Stimulated activated CD4-positive, alpha-beta T cell treated with anti-CD3 and anti-CD28 coated beads, Interleukin-2, amount 100 ng/mL, for 24 hours (primary cell): ENCODE measurements around the gene PARP3.

Experiments
- DNase-seq, 2 donors: peaks; one replicate each; pipeline ENCODE4 v3.0.0-alpha.2; 2020

Gene PARP3

GRCh38 chr3:51949121-51949520 lies 7.0 kb downstream of the PARP3 start:
- no peak for DNase-seq

- no peak for DNase-seq
These were observed 8.7 kb downstream of the PARP3 start for GRCh38 chr3:51950899-51951298.

- DNase-seq = no peak
These were observed 11.3 kb downstream of the PARP3 start for GRCh38 chr3:51953445-51953844.

- no peak for DNase-seq
These were observed 11.9 kb downstream of the PARP3 start for GRCh38 chr3:51954105-51954504.

GRCh38 chr3:51954713-51955112 lies 12.6 kb downstream of the PARP3 start:
- DNase-seq = no peak

GRCh38 chr3:51955175-51955892 lies 13.2 kb downstream of the PARP3 start, which contains the start of gene GPR62:
Gene GPR62 (plus strand): TSS chr3:51955381. CDS start chr3:51955653, 272 bp downstream.
- DNase-seq = no peak

GRCh38 chr3:51955893-51956770 lies 14.0 kb downstream of the PARP3 start:
- DNase-seq = peak in 1 of 2 donors; percentile 55

- DNase-seq = no peak
These were observed 15.5 kb downstream of the PARP3 start for GRCh38 chr3:51957520-51958205.

- DNase-seq = no peak
These were observed 16.7 kb downstream of the PARP3 start for GRCh38 chr3:51958603-51959521.

GRCh38 chr3:51959651-51960050 lies 17.5 kb downstream of the PARP3 start:
- no peak for DNase-seq

- no peak for DNase-seq
These were observed 18.2 kb downstream of the PARP3 start for GRCh38 chr3:51960386-51960785.

GRCh38 chr3:51961011-51961410 lies 18.8 kb downstream of the PARP3 start:
- no peak for DNase-seq

GRCh38 chr3:51961602-51962569 lies 19.7 kb downstream of the PARP3 start:
- DNase-seq = no peak

GRCh38 chr3:51962854-51963530 lies 20.8 kb downstream of the PARP3 start:
- DNase-seq = no peak

GRCh38 chr3:51963951-51964451 lies 21.8 kb downstream of the PARP3 start:
- DNase-seq = no peak

GRCh38 chr3:51964521-51964920 lies 22.4 kb downstream of the PARP3 start:
- DNase-seq = no peak

- DNase-seq = no peak
These were observed 23.9 kb downstream of the PARP3 start for GRCh38 chr3:51966016-51966415.

- no peak for DNase-seq
These were observed 24.3 kb downstream of the PARP3 start for GRCh38 chr3:51966486-51966885.

- no peak for DNase-seq
These were observed 24.8 kb downstream of the PARP3 start for GRCh38 chr3:51966922-51967383.
